Measurements from ENCODE around the gene MBTD1.

MBTD1 gene

GRCh38 chr17:51147650-51148049 lies 112.2 kb downstream of the MBTD1 start:
- no peak for DNase-seq (ENCODE audit: low read depth in 2 of 2)

GRCh38 chr17:51144266-51145022 lies 115.4 kb downstream of the MBTD1 start:
- DNase-seq (ENCODE audit: low read depth in 2 of 2) = no peak

GRCh38 chr17:51142597-51142996 lies 117.3 kb downstream of the MBTD1 start:
- DNase-seq (ENCODE audit: low read depth in 2 of 2) = no peak

GRCh38 chr17:51135956-51136355 lies 123.9 kb downstream of the MBTD1 start:
- no peak for DNase-seq (ENCODE audit: low read depth in 2 of 2)

- DNase-seq (ENCODE audit: low read depth in 2 of 2) = no peak
Measured at GRCh38 chr17:51133365-51133764, 126.5 kb downstream of the MBTD1 start.

GRCh38 chr17:51132964-51133319 lies 126.9 kb downstream of the MBTD1 start:
- no peak for DNase-seq (ENCODE audit: low read depth in 2 of 2)

- DNase-seq (ENCODE audit: low read depth in 2 of 2) = no peak
Measured at GRCh38 chr17:51128076-51128475, 131.8 kb downstream of the MBTD1 start.

Measured in stimulated activated CD8-positive, alpha-beta memory T cell treated with anti-CD3 and anti-CD28 coated beads, Interleukin-15, amount 100 ng/mL, for 4 hours (primary cell).